Suprapubic skin (tissue), 4 donors: Measurements from ENCODE around the gene MANF.

Source experiments
- CTCF ChIP-seq, 2 donors: fragments of 200-600 bp in 1 of 2; fragments of 450-650 bp in 1 of 2; sonication (generic) in 1 of 2; IDR thresholded peaks; one replicate each; pipeline ENCODE4 v1.5.1; 2016 to 2019; ENCODE audit warnings: antibody characterized with exemption in 2 of 2, mild to moderate bottlenecking in 1 of 2, moderate library complexity in 1 of 2
- EP300 ChIP-seq: sonication (generic); formaldehyde crosslinking; IDR thresholded peaks from one replicate; pipeline ENCODE4 v1.6.1; 2017; ENCODE audit warnings: antibody characterized with exemption
- POLR2A ChIP-seq, 2 donors: fragments of 450-650 bp; IDR thresholded peaks; one replicate each; pipeline ENCODE4 v1.6.1; 2017; ENCODE audit warnings: antibody characterized with exemption in 2 of 2, mild to moderate bottlenecking in 2 of 2, moderate library complexity in 2 of 2
- POLR2AphosphoS5 ChIP-seq, 3 donors: sonication (generic); formaldehyde crosslinking; IDR thresholded peaks; one replicate each; pipeline ENCODE4 v1.6.1; 2017; ENCODE audit warnings: antibody characterized with exemption in 3 of 3

DNA sequence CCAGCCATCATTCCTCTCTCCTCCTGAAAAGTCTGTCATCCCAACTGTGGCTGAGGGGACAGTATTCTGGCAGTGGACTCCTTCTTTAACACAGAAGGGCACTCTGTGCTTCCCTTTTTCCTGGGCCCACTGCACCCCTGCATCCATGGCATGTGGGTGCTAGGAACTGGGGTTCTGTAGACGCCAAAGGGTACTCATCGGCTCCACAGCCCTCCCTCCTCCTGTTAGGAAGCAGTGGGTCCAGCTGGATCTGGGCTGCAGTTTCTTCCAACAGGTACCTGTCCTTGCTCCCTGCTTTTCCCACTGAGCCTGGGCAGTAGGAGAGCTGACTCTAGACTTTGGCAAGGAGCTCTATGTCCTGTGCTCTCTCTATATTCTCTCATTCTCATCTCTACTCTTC, 6.4 kb upstream of the MANF start:
- TF ChIP-seq CTCF (IDR thresholded peaks at IDR 0.05): no peak
- TF ChIP-seq POLR2A (IDR thresholded peaks at IDR 0.05): no peak
- TF ChIP-seq EP300: no peak
- no peak for TF ChIP-seq POLR2AphosphoS5 (IDR thresholded peaks at IDR 0.05)
